Measurements from ENCODE around the gene AOX1. TPM values are rescaled to one million over a fixed set of nuclear protein-coding genes. Genes with fewer than 3 reads are reported as not detected.

The AOX1 gene
- total and polyA plus RNA-seq, 9 of the 15 experiments (the other 6 are each of a cell fraction or from before 2014, with no cell fraction given) = 0.10 to 0.55 (median 0.20) TPM; not detected in 6

DNA sequence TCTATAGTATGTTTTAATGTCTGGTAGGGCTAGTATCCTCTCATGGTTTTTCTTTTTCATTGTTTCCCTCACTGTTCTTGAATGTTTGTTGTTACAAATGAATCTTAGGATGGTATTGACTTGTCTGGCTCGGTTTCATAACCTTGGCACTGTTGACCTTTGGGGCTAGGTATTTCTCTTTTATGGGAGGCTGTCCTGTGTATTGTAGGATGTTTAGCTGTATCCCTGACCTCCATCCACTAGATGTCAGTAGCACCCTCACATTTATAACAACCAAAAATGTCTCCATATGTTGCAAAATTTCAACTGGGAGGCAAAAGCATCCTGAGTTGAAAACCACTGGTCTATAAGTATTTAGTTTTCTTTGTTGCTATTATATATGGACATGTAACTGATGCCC lies 7.0 kb upstream of the AOX1 start (continued):
- TF ChIP-seq SAFB2 (IDR thresholded peaks at IDR 0.05; ENCODE audit: borderline replicate concordance, low read depth, low read length, severe bottlenecking) (no peak), BRF1 (IDR thresholded peaks at IDR 0.05; ENCODE audit: borderline replicate concordance, extremely low read depth, insufficient read length) (no peak), ZNF217 (CRISPR knock-in tag; IDR thresholded peaks at IDR 0.05) (no peak), SIX5 (IDR thresholded peaks at IDR 0.05; ENCODE audit: borderline replicate concordance in 1 of 2, insufficient read depth in 1 of 2, low read depth in 1 of 2, low read length in 2 of 2) (no peak), ZNF354B (CRISPR knock-in tag; IDR thresholded peaks at IDR 0.05) (no peak), ZNF316 (IDR thresholded peaks at IDR 0.05) (no peak), RBFOX2 (IDR thresholded peaks at IDR 0.05; ENCODE audit: low read depth, low read length) (no peak), ZNF212 (CRISPR knock-in tag; IDR thresholded peaks at IDR 0.05) (no peak), ZNF175 (CRISPR knock-in tag; IDR thresholded peaks at IDR 0.05; ENCODE audit: low read depth) (no peak), EGR1 (conservative IDR thresholded peaks at IDR 0.05) (no peak), CEBPB (tag; IDR thresholded peaks at IDR 0.05) (peak; percentile 42; the same call in 1 of the 2 replicates), RAD21 (CRISPR knock-in tag; conservative IDR thresholded peaks at IDR 0.05 in 1 of 2, IDR thresholded peaks at IDR 0.05 in 1 of 2) (peak; percentile 9 to 36; a peak in 2 of 4 replicates), NR2F6 (CRISPR knock-in tag; IDR thresholded peaks at IDR 0.05) (no peak), ZFP36 (IDR thresholded peaks at IDR 0.05; ENCODE audit: low read depth, low read length, partially characterized antibody) (no peak), ZNF586 (CRISPR knock-in tag; conservative IDR thresholded peaks at IDR 0.05) (no peak), ZBTB17 (CRISPR knock-in tag; IDR thresholded peaks at IDR 0.05) (no peak), TCF7L2 (IDR thresholded peaks at IDR 0.05; ENCODE audit: low read depth, low read length) (no peak), ETS2 (tag; IDR thresholded peaks at IDR 0.05; ENCODE audit: borderline replicate concordance, poor library complexity, severe bottlenecking) (no peak), ZNF347 (CRISPR knock-in tag; IDR thresholded peaks at IDR 0.05; ENCODE audit: low read depth) (no peak), ZNF717 (CRISPR knock-in tag; IDR thresholded peaks at IDR 0.05) (no peak), POLR2A (conservative IDR thresholded peaks at IDR 0.05) (no peak)
- TF ChIP-seq, protein P1, sequence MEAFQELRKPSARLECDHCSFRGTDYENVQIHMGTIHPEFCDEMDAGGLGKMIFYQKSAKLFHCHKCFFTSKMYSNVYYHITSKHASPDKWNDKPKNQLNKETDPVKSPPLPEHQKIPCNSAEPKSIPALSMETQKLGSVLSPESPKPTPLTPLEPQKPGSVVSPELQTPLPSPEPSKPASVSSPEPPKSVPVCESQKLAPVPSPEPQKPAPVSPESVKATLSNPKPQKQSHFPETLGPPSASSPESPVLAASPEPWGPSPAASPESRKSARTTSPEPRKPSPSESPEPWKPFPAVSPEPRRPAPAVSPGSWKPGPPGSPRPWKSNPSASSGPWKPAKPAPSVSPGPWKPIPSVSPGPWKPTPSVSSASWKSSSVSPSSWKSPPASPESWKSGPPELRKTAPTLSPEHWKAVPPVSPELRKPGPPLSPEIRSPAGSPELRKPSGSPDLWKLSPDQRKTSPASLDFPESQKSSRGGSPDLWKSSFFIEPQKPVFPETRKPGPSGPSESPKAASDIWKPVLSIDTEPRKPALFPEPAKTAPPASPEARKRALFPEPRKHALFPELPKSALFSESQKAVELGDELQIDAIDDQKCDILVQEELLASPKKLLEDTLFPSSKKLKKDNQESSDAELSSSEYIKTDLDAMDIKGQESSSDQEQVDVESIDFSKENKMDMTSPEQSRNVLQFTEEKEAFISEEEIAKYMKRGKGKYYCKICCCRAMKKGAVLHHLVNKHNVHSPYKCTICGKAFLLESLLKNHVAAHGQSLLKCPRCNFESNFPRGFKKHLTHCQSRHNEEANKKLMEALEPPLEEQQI (IDR thresholded peaks at IDR 0.05) = 0 out of 2 replicates have a peak, but pooled peaks have one; percentile 30
- TF ChIP-seq, protein P2, sequence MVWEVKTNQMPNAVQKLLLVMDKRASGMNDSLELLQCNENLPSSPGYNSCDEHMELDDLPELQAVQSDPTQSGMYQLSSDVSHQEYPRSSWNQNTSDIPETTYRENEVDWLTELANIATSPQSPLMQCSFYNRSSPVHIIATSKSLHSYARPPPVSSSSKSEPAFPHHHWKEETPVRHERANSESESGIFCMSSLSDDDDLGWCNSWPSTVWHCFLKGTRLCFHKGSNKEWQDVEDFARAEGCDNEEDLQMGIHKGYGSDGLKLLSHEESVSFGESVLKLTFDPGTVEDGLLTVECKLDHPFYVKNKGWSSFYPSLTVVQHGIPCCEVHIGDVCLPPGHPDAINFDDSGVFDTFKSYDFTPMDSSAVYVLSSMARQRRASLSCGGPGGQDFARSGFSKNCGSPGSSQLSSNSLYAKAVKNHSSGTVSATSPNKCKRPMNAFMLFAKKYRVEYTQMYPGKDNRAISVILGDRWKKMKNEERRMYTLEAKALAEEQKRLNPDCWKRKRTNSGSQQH (CRISPR knock-in tag; IDR thresholded peaks at IDR 0.05) = no peak
- TF ChIP-seq, protein P3, sequence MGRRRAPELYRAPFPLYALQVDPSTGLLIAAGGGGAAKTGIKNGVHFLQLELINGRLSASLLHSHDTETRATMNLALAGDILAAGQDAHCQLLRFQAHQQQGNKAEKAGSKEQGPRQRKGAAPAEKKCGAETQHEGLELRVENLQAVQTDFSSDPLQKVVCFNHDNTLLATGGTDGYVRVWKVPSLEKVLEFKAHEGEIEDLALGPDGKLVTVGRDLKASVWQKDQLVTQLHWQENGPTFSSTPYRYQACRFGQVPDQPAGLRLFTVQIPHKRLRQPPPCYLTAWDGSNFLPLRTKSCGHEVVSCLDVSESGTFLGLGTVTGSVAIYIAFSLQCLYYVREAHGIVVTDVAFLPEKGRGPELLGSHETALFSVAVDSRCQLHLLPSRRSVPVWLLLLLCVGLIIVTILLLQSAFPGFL (CRISPR knock-in tag; IDR thresholded peaks at IDR 0.05) = no peak

Data from K562 (cell line).